ENCODE results near the gene FAM169A.
"Not testable (repeated sequence)": the region's sequence is repeated elsewhere in the genome, so short reads cannot be mapped to it uniquely, and the experiment has no call there.

FAM169A gene

DNA sequence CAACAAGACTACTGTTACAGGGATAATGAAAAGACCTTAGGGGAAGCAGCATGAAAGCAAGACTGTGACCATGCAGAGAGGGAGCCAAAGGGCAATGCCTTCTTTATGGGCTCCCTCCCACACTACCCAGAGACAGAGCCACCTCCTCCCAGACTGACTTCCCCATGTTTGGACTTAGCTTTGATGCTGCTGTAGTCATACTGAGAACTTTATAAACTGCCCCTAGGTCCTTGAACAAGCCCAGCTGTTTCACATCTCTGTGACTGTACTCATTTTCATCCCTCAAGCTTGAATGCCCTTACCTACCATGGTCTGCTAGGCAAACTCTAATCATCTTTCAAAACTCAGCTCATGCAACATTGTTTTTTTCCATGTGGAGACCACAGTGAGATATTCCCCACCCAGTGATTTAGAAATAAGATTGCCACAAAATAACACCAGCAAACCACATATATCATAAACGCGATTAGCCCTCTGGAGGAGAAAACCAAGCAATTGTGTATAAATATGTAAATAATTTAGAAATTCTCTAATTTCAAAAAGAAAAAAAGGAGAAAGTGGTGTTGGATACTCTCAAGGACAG lies 23.4 kb upstream of the FAM169A start:
- no peak overlapping the region for H3K27ac ChIP-seq (ENCODE audit: low read depth, low read length)
- H3K4me3 ChIP-seq (ENCODE audit: low read length) = no peak overlapping the region
- no peaks in the 10 kb centered on the region for H3K36me3 ChIP-seq (ENCODE audit: insufficient read depth, low read length)
- no peaks in the 10 kb centered on the region for H3K4me1 ChIP-seq (ENCODE audit: insufficient read depth, low read length)
- WGBS = no CpG with 5 or more reads among the region's 2 CpGs
- H3K9ac ChIP-seq (ENCODE audit: low read depth, low read length) = no peak overlapping the region
- no peaks in the 10 kb centered on the region; the same call in 1 of the 2 replicates for H3K9me3 ChIP-seq (ENCODE audit: insufficient read depth, low read depth, low read length)
- H3K27me3 ChIP-seq (ENCODE audit: insufficient read depth, low read length) = no peaks in the 10 kb centered on the region

DNA sequence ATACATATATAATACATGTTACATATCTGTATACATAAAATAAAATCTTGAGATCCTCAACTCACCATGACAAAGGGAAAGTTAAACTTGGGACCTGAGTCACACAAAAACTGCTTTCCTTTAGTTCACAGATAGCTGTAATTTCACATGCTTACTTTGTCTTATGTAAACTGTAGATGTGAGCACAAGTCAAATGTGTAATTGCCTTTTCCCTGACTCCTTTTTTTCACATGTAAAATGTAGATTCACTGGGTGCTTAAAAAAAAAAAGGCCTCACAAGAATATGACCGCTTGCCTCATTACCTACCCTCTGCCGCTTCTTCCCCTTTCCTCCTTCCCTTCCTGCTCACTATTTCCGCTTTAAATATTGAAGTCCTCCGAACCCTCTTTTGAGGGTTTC lies 21.9 kb upstream of the FAM169A start:
- WGBS = 93% methylated on average over 4 of the region's 4 CpGs

DNA sequence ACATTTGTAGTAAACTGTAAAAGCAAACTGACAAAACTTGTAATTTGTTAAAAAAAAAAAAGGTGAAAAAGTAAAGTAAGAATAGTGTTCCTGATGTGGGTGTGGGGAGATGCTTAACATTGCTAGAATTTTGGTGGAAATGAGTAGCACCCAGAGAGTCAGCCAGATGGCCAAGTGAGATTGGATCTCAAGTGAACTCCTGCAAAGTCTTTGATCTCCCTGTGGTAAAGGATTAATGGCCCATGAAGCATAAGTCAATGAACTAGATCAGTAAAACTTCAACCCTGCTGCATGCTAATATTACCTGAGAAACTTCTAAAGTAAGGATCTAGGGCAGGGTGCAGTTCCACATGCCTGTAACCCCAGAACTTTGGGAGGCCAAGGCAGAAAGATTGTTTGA lies 19.0 kb upstream of the FAM169A start:
- no peak overlapping the region for H3K27ac ChIP-seq (ENCODE audit: low read depth, low read length)
- no peaks in the 10 kb centered on the region for H3K9me3 ChIP-seq (ENCODE audit: insufficient read depth, low read depth, low read length)
- H3K9ac ChIP-seq (ENCODE audit: low read depth, low read length) = no peak overlapping the region
- H3K36me3 ChIP-seq (ENCODE audit: insufficient read depth, low read length) = no peaks in the 10 kb centered on the region
- H3K4me1 ChIP-seq (ENCODE audit: insufficient read depth, low read length) = peaks cover 13% of the 10 kb centered on the region
- no peak overlapping the region for H3K4me3 ChIP-seq (ENCODE audit: low read length)
- H3K27me3 ChIP-seq (ENCODE audit: insufficient read depth, low read length) = no peaks in the 10 kb centered on the region

More for the DNA sequence above, 21.9 kb upstream of the FAM169A start:
- H3K4me1 ChIP-seq (ENCODE audit: insufficient read depth, low read length) = peaks cover 7% of the 10 kb centered on the region
- H3K27me3 ChIP-seq (ENCODE audit: insufficient read depth, low read length) = no peaks in the 10 kb centered on the region
- no peaks in the 10 kb centered on the region for H3K36me3 ChIP-seq (ENCODE audit: insufficient read depth, low read length)
- H3K27ac ChIP-seq (ENCODE audit: low read depth, low read length) = no peak overlapping the region
- no peak overlapping the region for H3K4me3 ChIP-seq (ENCODE audit: low read length)
- H3K9ac ChIP-seq (ENCODE audit: low read depth, low read length) = no peak overlapping the region
- no peaks in the 10 kb centered on the region for H3K9me3 ChIP-seq (ENCODE audit: insufficient read depth, low read depth, low read length)

DNA sequence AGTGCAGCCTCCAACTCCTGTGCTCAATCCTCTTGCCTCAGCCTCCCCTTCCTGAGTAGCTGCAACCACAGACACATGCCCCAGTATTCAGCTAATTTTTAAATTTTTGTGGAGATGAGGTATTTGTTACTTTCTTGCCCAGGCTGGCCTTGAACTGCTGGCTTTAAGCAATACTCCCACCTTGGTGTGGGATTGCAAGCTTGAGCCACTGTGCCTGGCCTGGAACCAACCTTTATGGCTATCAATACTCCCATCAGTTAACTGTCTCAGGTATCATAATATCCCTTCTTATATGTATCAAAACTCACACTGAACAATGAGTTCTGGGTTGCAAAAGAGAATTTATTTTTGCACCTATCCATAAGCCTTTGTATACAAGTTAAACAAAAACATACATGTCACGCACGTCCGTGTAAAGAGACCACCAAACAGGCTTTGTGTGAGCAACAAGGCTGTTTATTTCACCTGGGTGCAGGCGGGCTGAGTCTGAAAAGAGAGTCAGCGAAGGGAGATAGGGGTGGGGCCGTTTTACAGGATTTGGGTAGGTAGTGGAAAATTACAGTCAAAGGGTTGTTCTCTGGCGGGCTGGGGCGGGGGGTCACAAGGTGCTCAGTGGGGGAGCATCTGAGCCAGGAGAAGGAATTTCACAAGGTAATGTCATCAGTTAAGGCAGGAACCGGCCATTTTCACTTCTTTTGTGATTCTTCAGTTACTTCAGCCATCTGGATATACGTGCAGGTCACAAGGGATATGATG lies 16.4 kb upstream of the FAM169A start:
- H3K4me3 ChIP-seq (ENCODE audit: low read length); H3K9me3 ChIP-seq (ENCODE audit: insufficient read depth, low read depth, low read length); H3K36me3 ChIP-seq (ENCODE audit: insufficient read depth, low read length); H3K27me3 ChIP-seq (ENCODE audit: insufficient read depth, low read length): not testable (repeated sequence)
- Histone ChIP-seq H3K4me1 (ENCODE audit: insufficient read depth, low read length) (peaks cover 17% of the 10 kb centered on the region), H3K27ac (ENCODE audit: low read depth, low read length) (peak overlapping the region; percentile 41; the same call in 1 of the 2 replicates), H3K9ac (ENCODE audit: low read depth, low read length) (peak overlapping the region; percentile 44; the same call in 1 of the 2 replicates)
- 24% methylated on average over 10 of the region's 10 CpGs for WGBS

DNA sequence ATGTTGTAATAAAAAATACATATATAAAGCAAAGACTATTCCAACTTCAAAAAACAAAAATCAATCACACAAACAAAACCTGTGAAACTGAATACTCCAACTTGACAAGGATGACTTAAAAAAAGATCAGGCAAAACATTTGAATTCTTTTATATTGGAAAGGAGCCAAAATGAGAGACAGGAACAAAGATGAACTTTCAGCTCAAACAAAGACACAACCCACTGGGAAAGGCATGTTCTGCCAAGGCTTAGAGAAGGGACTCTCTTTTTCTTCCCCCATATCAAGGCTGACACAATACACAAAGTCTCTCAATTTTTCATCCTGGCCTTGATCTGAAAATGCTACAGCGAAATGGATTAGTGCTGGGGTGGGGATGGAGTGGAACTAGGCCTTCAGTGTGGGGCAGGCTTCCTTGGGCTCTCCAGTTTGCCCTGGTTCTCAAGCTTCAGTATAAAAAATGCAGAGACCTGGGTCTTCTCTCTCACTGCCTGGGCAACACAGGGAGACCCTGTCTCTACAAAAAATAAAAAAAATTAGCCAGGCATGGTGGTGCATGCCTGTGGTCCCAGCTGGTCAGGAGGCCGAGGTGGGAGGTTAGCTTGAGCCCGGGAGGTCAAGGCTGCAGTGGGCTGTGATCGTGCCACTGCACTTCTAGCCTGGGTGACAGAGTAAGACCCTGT lies 11.6 kb upstream of the FAM169A start:
- WGBS = 92% methylated on average over 4 of the region's 4 CpGs
- no peak overlapping the region for H3K27ac ChIP-seq (ENCODE audit: low read depth, low read length)

DNA sequence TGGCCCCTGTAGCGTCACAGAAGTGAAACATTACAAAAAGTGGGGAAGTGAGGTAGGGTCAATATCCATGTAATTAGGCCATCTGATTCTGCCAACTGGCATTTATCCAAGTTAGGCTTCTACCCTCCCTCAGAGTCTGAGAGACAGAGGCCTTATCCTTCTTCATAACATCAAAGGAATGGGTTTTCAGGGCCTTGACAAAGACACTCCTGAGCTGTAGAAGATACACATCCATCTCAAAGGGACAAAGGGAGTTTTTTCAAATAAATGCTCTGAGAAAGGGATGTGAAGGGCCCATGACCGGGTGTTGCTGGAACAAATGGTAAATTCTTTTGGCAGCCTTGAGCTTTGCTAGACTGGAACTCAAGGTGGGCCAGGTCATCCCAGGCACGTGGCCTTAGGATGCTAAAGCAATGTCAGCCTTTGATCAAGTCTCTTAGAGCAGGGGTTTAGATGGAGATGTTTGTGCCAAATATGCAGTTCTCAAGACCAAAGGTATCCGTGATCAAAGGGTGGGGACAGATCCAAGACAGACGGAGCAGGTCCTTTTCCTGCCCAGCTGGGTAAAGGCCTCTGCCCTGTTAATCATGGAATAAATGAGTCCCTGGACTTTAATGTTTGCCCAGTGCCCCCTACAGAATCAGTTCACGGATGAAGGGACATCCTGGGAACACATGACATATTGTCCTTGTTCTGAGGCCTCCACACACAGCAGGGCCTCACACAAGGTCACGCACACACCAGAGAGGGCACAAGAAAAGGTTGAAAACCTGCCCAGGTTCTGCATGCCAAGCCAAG lies 10.0 kb upstream of the FAM169A start:
- Histone ChIP-seq H3K4me3 (ENCODE audit: low read length) (no peak overlapping the region), H3K27me3 (ENCODE audit: insufficient read depth, low read length) (no peaks in the 10 kb centered on the region), H3K27ac (ENCODE audit: low read depth, low read length) (no peak overlapping the region), H3K4me1 (ENCODE audit: insufficient read depth, low read length) (peaks cover 9% of the 10 kb centered on the region; the same call in 1 of the 2 replicates), H3K9me3 (ENCODE audit: insufficient read depth, low read depth, low read length) (no peaks in the 10 kb centered on the region), H3K36me3 (ENCODE audit: insufficient read depth, low read length) (no peaks in the 10 kb centered on the region), H3K9ac (ENCODE audit: low read depth, low read length) (no peak overlapping the region)
- WGBS = 95% methylated on average over 7 of the region's 7 CpGs

More for the DNA sequence above, 11.6 kb upstream of the FAM169A start:
- no peaks in the 10 kb centered on the region for H3K36me3 ChIP-seq (ENCODE audit: insufficient read depth, low read length)
- peaks cover 14% of the 10 kb centered on the region for H3K4me1 ChIP-seq (ENCODE audit: insufficient read depth, low read length)
- no peak overlapping the region for H3K4me3 ChIP-seq (ENCODE audit: low read length)
- no peak overlapping the region for H3K9ac ChIP-seq (ENCODE audit: low read depth, low read length)
- H3K9me3 ChIP-seq (ENCODE audit: insufficient read depth, low read depth, low read length) = no peaks in the 10 kb centered on the region
- H3K27me3 ChIP-seq (ENCODE audit: insufficient read depth, low read length) = no peaks in the 10 kb centered on the region

DNA sequence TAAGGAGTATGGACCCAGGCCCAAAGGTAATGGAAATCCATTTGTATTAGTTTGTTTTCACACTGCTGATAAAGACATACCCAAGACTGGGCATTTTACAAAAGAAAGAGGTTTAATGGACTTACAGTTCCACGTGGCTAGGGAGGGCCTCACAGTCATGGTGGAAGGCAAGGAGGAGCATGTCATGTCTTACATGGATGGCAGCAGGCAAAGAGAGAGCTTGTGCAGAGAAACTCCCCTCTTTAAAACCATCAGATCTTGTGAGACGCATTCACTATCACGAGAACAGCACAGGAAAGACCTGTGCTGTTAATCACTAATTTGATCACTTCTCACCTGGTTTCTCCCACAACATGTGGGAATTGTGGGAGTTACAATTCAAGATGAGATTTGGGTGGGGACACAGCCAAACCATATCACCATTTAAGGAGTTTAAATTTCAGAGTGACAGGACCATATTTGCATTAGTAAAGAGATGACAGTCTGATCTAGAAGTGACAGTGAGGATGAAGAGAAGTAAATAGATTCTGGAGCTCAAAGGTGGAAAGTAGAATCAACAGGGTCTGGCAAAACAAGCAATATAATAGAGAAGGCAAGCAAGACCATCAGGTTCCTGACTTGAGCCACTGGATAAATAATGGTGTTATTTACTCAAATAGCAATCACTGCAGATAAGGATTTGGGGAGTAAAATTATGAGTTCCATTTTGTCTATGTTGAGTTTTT lies 7.5 kb upstream of the FAM169A start:
- 83% methylated on average over 3 of the region's 3 CpGs for WGBS
- Histone ChIP-seq H3K4me1 (ENCODE audit: insufficient read depth, low read length) (peaks cover 17% of the 10 kb centered on the region), H3K9me3 (ENCODE audit: insufficient read depth, low read depth, low read length) (no peaks in the 10 kb centered on the region), H3K27ac (ENCODE audit: low read depth, low read length) (no peak overlapping the region), H3K27me3 (ENCODE audit: insufficient read depth, low read length) (no peaks in the 10 kb centered on the region), H3K36me3 (ENCODE audit: insufficient read depth, low read length) (no peaks in the 10 kb centered on the region), H3K9ac (ENCODE audit: low read depth, low read length) (no peak overlapping the region), H3K4me3 (ENCODE audit: low read length) (no peak overlapping the region)

DNA sequence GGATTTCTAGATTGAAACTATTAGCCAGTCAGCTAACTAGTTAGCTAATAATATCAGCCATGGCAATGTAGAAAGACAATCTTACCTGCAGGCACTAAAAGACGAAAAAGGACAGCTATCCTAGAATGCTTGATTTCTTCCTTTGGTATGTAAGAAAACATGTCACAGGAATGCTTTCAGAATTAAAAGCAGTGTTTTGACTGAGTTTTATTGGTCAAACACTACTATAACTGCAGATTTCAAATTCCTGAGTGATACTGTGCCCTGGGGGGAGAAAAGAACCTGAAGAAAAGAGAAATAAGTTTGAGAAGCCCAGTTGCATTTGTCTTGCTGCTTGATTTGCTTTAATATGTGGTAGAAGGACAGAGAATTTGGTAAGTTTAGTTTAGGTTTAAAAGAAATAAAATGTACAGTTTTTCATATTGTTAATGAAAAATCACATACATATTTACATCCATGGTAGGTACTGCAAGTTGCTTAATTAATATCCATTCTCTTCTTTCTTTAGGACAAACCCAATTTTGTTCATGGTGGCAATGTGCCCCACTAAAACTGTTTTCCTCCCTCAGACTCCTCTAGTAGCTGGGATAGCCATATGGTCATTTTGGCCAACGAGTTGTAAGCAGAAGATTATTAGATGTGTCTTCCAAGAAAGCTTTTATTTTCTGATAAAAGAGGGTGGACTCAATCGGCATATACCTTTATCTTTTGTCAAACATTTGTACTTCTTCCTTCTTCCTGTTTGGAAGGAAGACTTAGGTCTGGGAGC lies 4.3 kb upstream of the FAM169A start:
- Histone ChIP-seq H3K36me3 (ENCODE audit: insufficient read depth, low read length) (no peaks in the 10 kb centered on the region), H3K27ac (ENCODE audit: low read depth, low read length) (no peak overlapping the region)
- WGBS = 88% methylated on average over 3 of the region's 3 CpGs

DNA sequence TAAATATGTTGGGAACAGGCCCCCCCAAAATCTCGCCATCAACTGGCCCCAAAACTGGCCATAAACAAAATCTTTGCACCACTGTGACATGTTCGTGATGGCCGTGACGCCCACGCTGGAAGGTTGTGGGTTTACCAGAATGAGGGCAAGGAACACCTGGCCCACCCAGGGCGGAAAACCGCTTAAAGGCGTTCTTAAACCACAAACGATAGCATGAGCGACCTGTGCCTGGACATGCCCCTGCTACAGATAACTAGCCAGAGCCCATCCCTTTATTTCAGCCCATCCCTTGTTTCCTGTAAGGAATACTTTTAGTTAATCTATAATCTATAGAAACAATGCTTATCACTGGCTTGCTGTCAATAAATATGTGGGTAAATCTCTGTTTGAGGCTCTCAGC lies 3.2 kb upstream of the FAM169A start:
- H3K4me1 ChIP-seq (ENCODE audit: insufficient read depth, low read length) = peaks cover 25% of the 10 kb centered on the region
- H3K27me3 ChIP-seq (ENCODE audit: insufficient read depth, low read length); H3K36me3 ChIP-seq (ENCODE audit: insufficient read depth, low read length); H3K9ac ChIP-seq (ENCODE audit: low read depth, low read length); H3K9me3 ChIP-seq (ENCODE audit: insufficient read depth, low read depth, low read length); H3K27ac ChIP-seq (ENCODE audit: low read depth, low read length); H3K4me3 ChIP-seq (ENCODE audit: low read length): not testable (repeated sequence)
- 92% methylated on average over 10 of the region's 10 CpGs for WGBS

More for the DNA sequence above, 4.3 kb upstream of the FAM169A start:
- H3K4me1 ChIP-seq (ENCODE audit: insufficient read depth, low read length) = peaks cover 25% of the 10 kb centered on the region
- H3K9me3 ChIP-seq (ENCODE audit: insufficient read depth, low read depth, low read length) = no peaks in the 10 kb centered on the region
- H3K9ac ChIP-seq (ENCODE audit: low read depth, low read length) = no peak overlapping the region
- no peaks in the 10 kb centered on the region for H3K27me3 ChIP-seq (ENCODE audit: insufficient read depth, low read length)
- H3K4me3 ChIP-seq (ENCODE audit: low read length) = no peak overlapping the region

DNA sequence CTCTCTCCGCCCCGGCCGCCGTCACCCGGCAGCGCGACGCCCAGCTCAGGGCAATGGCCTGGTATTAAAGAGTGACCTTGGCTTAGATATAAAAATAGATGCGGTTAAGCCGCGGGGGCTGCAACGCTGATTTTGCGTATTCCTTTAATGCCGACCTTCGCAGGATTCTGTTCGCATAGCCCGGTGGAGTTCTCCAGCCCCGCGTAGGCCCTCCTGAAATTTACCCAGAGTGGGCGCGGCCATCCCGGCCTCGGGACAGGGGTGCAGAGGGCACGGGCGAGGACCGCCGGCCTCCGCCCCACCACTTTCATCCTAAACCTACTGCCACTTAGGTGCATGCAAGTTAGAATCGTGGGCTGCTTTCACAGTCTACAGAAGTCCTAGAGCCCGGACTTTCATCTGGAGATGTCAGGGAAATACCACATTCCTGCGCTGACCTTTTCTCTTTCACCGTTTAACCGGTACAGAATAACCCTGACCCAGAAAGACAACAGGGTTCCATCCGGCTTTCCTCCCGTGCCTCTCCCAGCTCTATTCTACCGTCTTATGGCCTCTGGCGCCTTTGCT lies 492 bp upstream of the FAM169A start:
- peaks cover 48% of the 10 kb centered on the region for H3K4me1 ChIP-seq (ENCODE audit: insufficient read depth, low read length)
- no peaks in the 10 kb centered on the region for H3K9me3 ChIP-seq (ENCODE audit: insufficient read depth, low read depth, low read length)
- H3K9ac ChIP-seq (ENCODE audit: low read depth, low read length) = peak overlapping the region; percentile 90
- H3K27ac ChIP-seq (ENCODE audit: low read depth, low read length) = peak overlapping the region; percentile 98
- peak overlapping the region; percentile 91 for H3K4me3 ChIP-seq (ENCODE audit: low read length)
- whole genome bisulfite sequencing = under 1% methylated on average over 37 of the region's 37 CpGs
- H3K27me3 ChIP-seq (ENCODE audit: insufficient read depth, low read length) = no peaks in the 10 kb centered on the region
- no peaks in the 10 kb centered on the region for H3K36me3 ChIP-seq (ENCODE audit: insufficient read depth, low read length)
